C1 segment of cervical spinal cord (tissue), 14 donors: ENCODE data around the gene ODR4.
"Not testable (repeated sequence)": the region's sequence is repeated elsewhere in the genome, so short reads cannot be mapped to it uniquely, and the experiment has no call there.

Experiments used
- DNase-seq, 14 donors: peaks; one replicate each; lab custom pipeline; 2025; lab: John Stamatoyannopoulos, UW

The ODR4 gene

GRCh38 chr1:186421446-186421845 is 45.8 kb downstream of the ODR4 start:
- DNase-seq: no peak

DNA sequence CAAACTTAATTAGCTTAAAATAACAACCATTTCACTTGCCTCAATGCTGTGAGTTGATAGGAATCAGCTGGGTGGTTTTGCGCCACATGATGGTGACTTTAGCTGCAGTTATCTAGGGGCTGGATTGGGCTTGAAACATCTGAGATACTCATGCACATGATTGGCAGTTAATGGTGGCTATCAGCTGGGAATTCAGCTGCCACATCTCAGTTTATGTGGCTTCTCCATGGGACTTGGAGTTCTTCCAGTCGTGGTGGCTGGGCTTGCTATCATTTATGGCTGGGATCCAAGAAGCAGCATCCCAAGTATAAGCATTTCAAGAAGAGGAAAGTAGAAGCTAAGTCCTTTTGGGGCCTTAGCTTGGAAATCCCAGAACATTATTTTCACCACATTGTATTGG is 48.9 kb downstream of the ODR4 start:
- DNase-seq: no peak

- DNase-seq: no peak
Observed at GRCh38 chr1:186426118-186426517, 50.5 kb downstream of the ODR4 start.

- no peak for DNase-seq
Observed at GRCh38 chr1:186429017-186429416, 53.4 kb downstream of the ODR4 start.

DNA sequence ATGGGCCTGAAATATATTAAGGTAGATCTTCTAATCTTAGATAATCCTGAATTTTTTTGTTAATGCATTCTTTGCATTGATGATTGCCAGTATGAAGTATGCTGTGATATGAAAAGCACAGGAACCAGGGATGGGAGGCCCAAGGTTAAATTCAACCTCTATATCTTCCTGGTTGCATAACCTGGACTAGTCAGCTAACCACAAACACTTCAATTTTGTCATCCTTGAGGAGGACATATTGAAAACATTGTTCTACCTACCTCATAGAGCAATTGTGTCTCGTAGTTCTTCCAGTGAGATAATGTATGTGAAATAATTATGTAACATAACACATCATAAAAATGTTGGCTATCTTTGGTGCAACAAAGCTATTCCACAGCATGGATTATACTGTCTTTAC is 59.7 kb downstream of the ODR4 start:
- DNase-seq: no peak

- no peak for DNase-seq
Observed at GRCh38 chr1:186438567-186438966, 62.9 kb downstream of the ODR4 start.

DNA sequence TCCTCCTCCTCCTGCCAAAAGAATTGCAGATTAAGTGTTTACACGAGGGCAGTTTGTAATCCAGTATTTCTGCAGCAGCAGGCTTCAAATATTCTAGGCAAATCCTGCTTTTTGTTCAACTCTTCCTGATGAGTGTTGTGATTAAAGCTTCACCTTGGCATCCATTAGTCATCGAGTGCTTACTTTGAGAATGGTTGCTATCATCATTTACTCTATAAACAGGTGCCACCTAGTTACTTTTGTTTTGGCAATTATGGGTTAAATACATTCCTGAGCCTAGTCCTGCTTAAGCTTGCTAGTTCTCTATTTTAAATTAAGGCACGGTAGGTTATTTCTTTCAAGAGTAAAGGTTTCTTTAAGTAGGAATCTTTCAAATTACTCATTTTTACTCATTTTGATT is 64.9 kb downstream of the ODR4 start:
- DNase-seq: no peak

- DNase-seq: no peak
Observed at GRCh38 chr1:186442651-186443375, 67.2 kb downstream of the ODR4 start.

DNA sequence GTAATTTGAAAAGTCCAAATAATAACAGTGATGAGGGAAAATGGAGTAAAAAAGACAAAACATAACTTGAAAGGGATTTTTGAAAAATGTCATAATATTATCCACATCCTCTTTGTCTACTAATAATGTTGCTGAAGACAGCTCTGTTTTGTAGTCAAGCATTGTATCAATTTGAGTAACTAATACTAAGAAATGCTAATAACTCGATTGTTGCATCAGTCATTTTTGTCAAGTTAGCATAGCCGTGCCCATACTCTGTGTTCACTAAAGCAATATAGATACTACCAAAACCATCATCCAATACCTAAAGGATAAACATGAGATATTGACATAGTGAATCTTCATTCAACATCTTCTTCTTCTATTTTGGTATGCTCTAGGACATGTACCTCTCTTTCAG is 68.0 kb downstream of the ODR4 start:
- no peak for DNase-seq

GRCh38 chr1:186446152-186446551 is 70.5 kb downstream of the ODR4 start:
- no peak for DNase-seq

DNA sequence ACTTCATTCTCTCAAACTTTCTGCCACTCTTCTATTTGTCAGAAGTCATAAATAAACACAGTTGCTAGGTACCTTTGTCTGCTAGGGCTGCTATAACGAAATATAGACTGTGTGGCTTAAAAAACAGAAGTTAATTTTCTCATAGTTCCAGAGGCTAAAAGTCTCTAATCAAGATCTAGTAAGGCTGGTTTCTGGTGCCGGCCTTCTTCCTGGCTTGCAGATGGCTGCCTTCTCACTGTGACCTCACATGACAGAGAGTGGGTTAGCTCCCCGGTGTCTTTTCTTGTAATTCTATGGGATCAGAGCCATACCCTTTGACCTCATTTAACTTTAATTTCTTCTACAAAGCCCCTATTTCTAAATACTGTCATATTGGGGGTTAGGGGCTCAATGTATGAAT is 79.3 kb downstream of the ODR4 start:
- DNase-seq: no peak

GRCh38 chr1:186456729-186457255 is 81.2 kb downstream of the ODR4 start:
- no peak for DNase-seq

DNA sequence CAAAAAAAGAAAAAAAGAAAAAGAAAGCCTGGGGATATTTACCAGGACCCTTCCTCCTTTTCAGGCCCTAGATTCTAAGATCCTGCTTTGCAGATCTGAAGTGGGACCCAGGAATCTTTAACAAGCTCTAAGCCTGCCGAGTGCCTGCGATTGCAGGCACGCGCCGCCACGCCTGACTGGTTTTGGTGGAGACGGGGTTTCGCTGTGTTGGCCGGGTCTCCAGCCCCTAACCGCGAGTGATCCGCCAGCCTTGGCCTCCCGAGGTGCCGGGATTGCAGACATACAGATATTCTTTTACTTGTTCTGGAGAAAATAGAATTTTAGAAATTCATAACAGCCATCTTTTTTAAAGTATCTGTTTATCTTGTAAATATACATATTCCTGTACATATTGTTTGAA is 83.5 kb downstream of the ODR4 start:
- DNase-seq: not testable (repeated sequence)

GRCh38 chr1:186461014-186461413 is 85.4 kb downstream of the ODR4 start, which contains the start of gene PDC:
TSS of gene PDC (minus strand) at chr1:186461114. CDS start at chr1:186449459, 11,655 bp downstream.
- no peak for DNase-seq

GRCh38 chr1:186463511-186463910 is 87.9 kb downstream of the ODR4 start:
- DNase-seq: no peak

DNA sequence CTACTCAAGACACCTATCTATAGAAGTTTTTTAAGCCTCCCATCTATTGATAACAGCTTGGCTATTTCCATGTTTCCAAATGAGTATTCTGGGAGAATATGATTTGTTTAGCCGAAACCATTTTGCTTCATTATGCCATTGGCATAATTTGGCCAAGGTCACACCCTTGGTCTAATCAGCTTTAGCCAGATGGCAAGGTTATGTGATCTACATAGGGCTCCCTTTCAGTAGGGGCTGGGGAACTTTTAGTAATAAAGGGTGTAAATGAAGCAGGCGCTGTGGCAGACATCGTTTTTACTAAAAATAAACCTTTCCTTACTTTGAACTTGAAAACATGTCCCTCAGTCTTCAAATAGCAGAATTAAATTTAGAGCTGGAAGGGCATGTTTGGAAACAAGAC is 88.3 kb downstream of the ODR4 start:
- no peak for DNase-seq

- not testable (repeated sequence) for DNase-seq
Observed at GRCh38 chr1:186465491-186465890, 89.9 kb downstream of the ODR4 start.

GRCh38 chr1:186465946-186466345 is 90.3 kb downstream of the ODR4 start:
- no peak for DNase-seq
